Measurements from ENCODE around the gene RHBDD3. TPM values are rescaled to one million over a fixed set of nuclear protein-coding genes. Genes with fewer than 3 reads are reported as not detected.
A peak's percentile ranks its signal among the peaks of the same experiment; 100 is the strongest.

RHBDD3 gene
- total and polyA plus RNA-seq, 2 of the 4 experiments (the other 2 are of a cell fraction): 5.7 to 21.5 TPM

- Histone ChIP-seq H3K4ac (ENCODE audit: low read depth, low read length) (peak overlapping the region; percentile 95; the same call in 1 of the 2 replicates), H3K18ac (ENCODE audit: low read depth, low read length) (no peak overlapping the region), H3K79me1 (ENCODE audit: low read depth in 1 of 2, low read length in 2 of 2) (peaks cover 15 to 57% of the 10 kb centered on the region in 2 experiments), H3K23ac (ENCODE audit: low read depth, low read length) (peak overlapping the region; percentile 77), H3K9me1 (ENCODE audit: insufficient read depth, low read length) (peaks cover 16% of the 10 kb centered on the region), H4K20me1 (ENCODE audit: insufficient read depth, low read length) (peaks cover 58% of the 10 kb centered on the region), H3K27ac (ENCODE audit: insufficient read depth, low read length) (peak overlapping the region; percentile 98), H4K8ac (ENCODE audit: low read depth in 2 of 2, low read length in 2 of 2) (peak overlapping the region in 1 of 2 experiments; percentile 74; a peak in 2 of 4 replicates), H2BK120ac (ENCODE audit: low read depth, low read length) (no peak overlapping the region), H3K14ac (replicated peaks; ENCODE audit: low read depth, low read length) (peak overlapping the region; percentile 70), H2AFZ (replicated peaks; ENCODE audit: low read length, poor library complexity) (no peak overlapping the region), H3K9ac (ENCODE audit: low read depth, low read length) (peak overlapping the region; percentile 99), H3K56ac (ENCODE audit: extremely low read depth, insufficient read depth, low read length) (peak overlapping the region; percentile 100), H3K36me3 (ENCODE audit: control insufficient read depth, insufficient read depth, low read length) (peaks cover 23% of the 10 kb centered on the region), H4K5ac (ENCODE audit: low read depth, low read length) (no peak overlapping the region), H4K91ac (ENCODE audit: insufficient read depth, low read depth, low read length) (no peak overlapping the region), H3K4me2 (ENCODE audit: low read depth, low read length) (peak overlapping the region; percentile 92), H2BK5ac (ENCODE audit: low read depth, low read length, poor library complexity, severe bottlenecking) (no peak overlapping the region), H2BK20ac (ENCODE audit: low read depth, low read length) (no peak overlapping the region), H3K4me3 (ENCODE audit: insufficient read depth, low read depth, low read length) (peak overlapping the region; percentile 75), H3K9me3 (ENCODE audit: control insufficient read depth, insufficient read depth, low read length) (no peaks in the 10 kb centered on the region), H2AK5ac (ENCODE audit: low read depth, low read length) (peak overlapping the region; percentile 88; the same call in 1 of the 2 replicates), H3K27me3 (ENCODE audit: control insufficient read depth, insufficient read depth, low read length) (no peaks in the 10 kb centered on the region), H2BK15ac (ENCODE audit: low read depth, low read length) (no peak overlapping the region), H2AK9ac (replicated peaks; ENCODE audit: low read depth, low read length, poor library complexity) (peak overlapping the region; percentile 62), H3K4me1 (ENCODE audit: control insufficient read depth, insufficient read depth, low read length) (peaks cover 17% of the 10 kb centered on the region)
- TF ChIP-seq ELK1 (IDR thresholded peaks at IDR 0.05; ENCODE audit: borderline replicate concordance, low read depth, low read length) (no peak), SMC3 (IDR thresholded peaks at IDR 0.05; ENCODE audit: low read depth, low read length) (no peak), MAFK (IDR thresholded peaks at IDR 0.05; ENCODE audit: low read depth, low read length) (no peak), CHD1 (IDR thresholded peaks at IDR 0.05; ENCODE audit: low read depth, low read length) (no peak), BHLHE40 (IDR thresholded peaks at IDR 0.05; ENCODE audit: low read depth, low read length) (no peak), FOS (IDR thresholded peaks at IDR 0.05; ENCODE audit: low read depth, low read length) (no peak), RFX5 (IDR thresholded peaks at IDR 0.05; ENCODE audit: low read depth, low read length) (no peak), RCOR1 (IDR thresholded peaks at IDR 0.05; ENCODE audit: insufficient replicate concordance, low read length) (no peak), CTCF (conservative IDR thresholded peaks at IDR 0.05; ENCODE audit: low read depth, low read length) (no peak), USF2 (IDR thresholded peaks at IDR 0.05; ENCODE audit: low read depth, low read length) (no peak), RAD21 (IDR thresholded peaks at IDR 0.05; ENCODE audit: low read length) (no peak), NFE2L2 (IDR thresholded peaks at IDR 0.05; ENCODE audit: low read depth, low read length) (no peak), MAZ (IDR thresholded peaks at IDR 0.05; ENCODE audit: borderline replicate concordance, low read depth, low read length) (no peak), POLR2A (IDR thresholded peaks at IDR 0.05; ENCODE audit: low read depth, low read length) (no peak), MXI1 (IDR thresholded peaks at IDR 0.05; ENCODE audit: borderline replicate concordance, low read depth, low read length) (no peak)
- DNase-seq (no peak), ATAC-seq (ENCODE audit: low read depth) (no peak)
- ChIA-PET CTCF (no interaction called here), POLR2A (ENCODE audit: unreplicated experiment) (no interaction called here)
- whole genome bisulfite sequencing, 2 experiments (ENCODE audit: extremely low coverage in 2 of 2, insufficient read length in 1 of 2): no CpG with 5 or more reads among the region's 14 CpGs
- dilution Hi-C loops (cut with HindIII; ENCODE audit: low sequenced_read_pairs, unreplicated experiment): no loop called here
- intact Hi-C loops (cut with micrococcal nuclease): no loop called here
- no TSS peak for BruUV-seq (replicated peaks)
- in situ Hi-C loops (cut with MboI; ENCODE audit: low sequenced_read_pairs): no loop called here
Measured at GRCh38 chr22:29269230-29269604, 1.4 kb upstream of the RHBDD3 start.

Measured in IMR-90 (cell line).